Fibroblast of skin of left biceps (primary cell): ENCODE data around the gene FAM161B.
"Not testable (repeated sequence)": the region's sequence is repeated elsewhere in the genome, so short reads cannot be mapped to it uniquely, and the experiment has no call there.

ENCODE experiments used
- DNase-seq, 2 experiments: peaks; one replicate each; pipeline ENCODE4 v3.0.0-alpha.2; 2013; ENCODE audit warnings: low read depth in 2 of 2

The FAM161B gene, protein sequence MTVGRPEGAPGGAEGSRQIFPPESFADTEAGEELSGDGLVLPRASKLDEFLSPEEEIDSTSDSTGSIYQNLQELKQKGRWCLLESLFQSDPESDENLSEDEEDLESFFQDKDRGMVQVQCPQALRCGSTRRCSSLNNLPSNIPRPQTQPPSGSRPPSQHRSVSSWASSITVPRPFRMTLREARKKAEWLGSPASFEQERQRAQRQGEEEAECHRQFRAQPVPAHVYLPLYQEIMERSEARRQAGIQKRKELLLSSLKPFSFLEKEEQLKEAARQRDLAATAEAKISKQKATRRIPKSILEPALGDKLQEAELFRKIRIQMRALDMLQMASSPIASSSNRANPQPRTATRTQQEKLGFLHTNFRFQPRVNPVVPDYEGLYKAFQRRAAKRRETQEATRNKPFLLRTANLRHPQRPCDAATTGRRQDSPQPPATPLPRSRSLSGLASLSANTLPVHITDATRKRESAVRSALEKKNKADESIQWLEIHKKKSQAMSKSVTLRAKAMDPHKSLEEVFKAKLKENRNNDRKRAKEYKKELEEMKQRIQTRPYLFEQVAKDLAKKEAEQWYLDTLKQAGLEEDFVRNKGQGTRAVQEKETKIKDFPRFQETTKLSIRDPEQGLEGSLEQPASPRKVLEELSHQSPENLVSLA

DNA sequence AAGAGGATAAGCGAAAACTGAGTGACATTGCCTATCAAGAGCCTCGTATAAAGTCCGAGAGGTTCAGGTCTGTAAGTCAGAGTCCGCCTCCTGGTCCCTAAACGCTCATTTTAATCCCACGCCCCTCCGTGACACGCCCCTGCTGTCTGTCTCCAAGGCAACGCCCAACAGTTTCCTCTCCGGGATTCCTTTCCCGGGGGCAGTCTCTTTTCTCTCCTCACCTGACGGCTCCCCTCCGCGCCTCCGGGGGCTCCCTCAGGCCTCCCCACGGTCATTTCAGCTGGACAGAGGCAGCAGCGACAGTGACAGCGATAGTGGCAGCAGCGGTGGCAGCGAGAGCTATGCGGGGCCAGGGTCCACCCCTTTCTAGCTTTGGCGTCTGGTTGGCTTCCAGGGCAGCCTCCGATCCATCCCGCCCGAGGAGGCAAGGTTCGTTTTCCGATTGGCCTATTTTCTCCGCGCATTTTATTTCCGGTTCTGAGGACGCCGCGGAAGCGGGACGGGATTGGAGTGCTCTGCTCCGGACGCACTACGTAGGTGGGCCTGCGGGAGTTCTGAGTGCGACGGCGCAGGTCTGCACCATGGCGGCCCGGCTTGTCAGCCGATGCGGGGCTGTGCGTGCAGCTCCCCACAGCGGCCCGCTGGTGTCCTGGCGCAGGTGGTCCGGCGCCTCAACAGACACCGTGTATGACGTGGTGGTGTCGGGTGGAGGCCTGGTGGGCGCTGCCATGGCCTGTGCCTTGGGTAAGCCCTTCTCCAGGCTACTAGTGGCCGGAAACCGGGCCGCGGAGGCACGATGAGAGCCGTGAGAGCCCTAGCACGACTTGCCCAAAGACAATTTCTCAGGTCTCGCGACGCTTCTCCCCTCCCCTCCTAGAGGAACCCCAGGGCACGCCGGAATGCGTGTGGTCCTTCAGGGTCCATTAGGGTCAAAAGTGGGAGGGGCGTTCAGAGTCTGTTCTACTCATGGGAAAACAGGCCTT is at the start of gene FAM161B, which contains the start of gene COQ6:
FAM161B (minus strand) TSS at position 343 of the 983 bp plus-strand sequence; CDS start at position 275, 68 bp downstream.
COQ6 (plus strand) TSS at position 551 of the 983 bp plus-strand sequence; CDS start at position 582, 31 bp downstream.
- DNase-seq, result peak; percentile 83 to 87

DNA sequence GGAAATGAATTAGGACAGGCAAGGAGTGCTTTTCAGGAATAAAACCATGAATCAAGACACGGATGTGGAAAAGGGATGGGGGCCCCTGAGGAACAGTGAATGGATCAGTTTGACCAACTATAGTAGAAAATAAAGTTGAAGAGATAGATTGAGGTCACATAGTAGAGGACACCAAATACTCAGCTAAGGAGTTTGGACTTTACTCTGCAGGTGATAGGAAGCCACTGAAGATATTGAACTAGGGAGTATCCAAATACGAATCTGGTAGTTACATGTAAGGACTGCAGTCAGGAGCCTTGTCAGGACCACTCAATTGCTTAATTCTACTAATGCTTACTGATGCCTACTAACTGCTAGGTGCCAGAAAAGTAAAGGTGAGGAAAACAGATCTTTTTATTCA is 48.8 kb upstream of the FAM161B start:
- no peak for DNase-seq

DNA sequence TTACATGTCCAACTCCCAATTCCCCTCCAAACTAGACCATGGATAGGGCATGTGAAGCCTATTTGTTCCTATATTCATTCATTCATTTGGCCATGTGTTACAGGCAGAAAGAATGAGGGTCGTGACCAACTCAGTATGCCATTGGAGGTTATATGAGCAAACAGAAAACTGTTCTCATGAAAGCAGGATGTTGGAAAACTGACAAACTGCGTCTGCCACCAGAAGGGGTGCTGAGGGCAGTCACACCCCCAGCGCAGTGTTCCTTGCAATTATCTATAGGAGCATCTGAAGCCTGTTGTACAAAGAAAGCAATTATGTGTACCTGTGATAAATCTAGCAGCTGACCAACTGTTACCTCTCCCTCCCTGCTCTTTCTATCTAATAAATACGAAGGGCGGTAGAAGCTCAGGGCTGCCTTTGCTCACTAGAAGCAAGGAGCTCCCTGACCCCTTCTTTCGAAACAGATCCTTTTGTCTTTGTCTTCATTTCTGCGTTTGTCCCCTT is 48.1 kb upstream of the FAM161B start:
- no peak for DNase-seq

DNA sequence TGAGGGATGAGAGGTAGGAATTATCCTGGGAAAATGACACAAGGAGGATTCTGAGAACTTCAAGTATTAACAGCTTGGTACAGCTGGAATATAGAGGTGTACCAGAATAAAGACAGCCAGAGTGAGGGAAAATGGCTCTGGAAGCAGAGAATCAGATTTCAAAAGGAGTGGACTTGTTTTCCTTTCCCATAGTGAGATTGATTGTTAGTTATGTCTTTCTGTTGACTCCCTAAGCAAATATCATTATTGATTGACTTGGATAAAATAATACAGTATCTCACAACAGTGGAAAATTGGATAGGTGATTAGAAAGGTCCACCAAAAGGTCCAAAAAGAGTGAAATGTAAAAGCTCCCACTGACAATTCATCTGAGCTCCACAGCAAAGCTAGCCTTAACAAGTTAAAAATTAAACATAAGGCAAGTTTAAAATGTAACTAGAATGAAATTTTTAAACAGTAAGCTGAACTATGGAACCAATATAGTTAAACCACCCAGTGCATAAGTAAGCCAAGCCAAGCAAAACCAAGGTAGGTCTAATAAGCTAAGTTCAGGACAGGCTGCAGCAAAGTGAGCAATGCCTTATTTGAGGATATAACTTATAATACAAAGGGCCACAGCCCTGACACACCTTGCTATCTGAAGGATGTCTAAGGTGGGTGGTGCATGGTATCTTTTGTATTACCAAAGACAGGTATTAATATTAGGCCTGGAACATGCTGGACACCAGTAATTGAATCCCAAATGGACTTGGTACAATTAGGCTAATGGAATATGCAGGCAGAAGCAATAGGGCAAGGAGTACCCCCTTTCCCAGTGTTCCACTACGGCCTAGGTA is 47.4 kb upstream of the FAM161B start:
- DNase-seq, result no peak

DNA sequence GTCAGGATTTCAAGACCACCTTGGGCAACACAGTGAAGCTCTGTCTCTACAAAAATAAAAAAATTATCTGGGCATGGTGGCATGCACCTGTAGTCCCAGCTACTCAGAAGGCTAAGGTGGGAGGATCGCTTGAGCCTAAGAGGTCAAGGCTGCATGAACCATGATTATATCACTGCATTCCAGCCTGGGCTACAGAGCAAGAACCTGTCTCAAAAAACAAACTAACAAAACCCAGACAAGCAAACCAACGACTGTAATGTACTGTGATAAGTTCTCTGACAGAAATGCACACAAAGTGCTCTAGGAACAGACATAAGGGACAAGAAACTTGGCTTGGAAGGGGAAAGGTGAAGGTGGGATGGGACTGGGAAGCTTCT is 46.8 kb upstream of the FAM161B start:
- no peak for DNase-seq

DNA sequence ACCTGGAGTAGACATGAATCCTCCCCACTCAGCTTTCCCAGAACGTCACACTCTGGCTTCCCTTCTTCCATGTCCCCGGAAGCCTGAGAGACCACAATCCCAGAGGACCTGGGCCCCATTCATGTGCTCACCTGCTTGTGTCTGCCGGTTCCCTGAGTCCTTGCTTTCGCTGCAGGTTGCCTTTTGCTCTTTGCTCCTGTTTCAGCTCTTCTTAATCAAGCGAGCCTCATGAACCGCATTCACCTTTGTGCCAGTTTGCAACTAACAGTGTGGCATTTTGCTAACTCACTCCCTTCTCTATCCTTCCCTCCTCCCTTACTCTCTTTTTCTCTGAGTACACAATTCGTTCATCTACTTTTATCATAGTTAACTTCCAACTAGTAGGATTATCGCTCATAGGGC is 46.1 kb upstream of the FAM161B start:
- no peak for DNase-seq

DNA sequence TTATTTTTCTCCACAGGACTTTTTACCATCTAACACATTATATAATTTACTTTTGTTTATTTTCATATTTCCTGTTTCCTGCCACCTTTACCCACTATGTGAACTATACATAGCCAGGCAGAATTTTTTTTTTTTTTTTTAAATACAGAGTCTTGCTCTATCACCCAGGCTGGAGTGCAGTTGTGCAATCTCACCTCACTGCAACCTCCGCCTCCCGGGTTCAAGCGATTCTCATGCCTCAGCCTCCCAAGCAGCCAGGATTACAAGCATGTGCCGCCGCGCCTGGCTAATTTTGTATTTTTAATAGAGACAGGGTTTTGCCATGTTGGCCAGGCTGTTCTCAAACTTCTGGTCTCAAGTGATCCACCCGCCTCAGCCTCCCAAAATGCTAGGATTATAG is 45.0 kb upstream of the FAM161B start:
- DNase-seq, result not testable (repeated sequence)

DNA sequence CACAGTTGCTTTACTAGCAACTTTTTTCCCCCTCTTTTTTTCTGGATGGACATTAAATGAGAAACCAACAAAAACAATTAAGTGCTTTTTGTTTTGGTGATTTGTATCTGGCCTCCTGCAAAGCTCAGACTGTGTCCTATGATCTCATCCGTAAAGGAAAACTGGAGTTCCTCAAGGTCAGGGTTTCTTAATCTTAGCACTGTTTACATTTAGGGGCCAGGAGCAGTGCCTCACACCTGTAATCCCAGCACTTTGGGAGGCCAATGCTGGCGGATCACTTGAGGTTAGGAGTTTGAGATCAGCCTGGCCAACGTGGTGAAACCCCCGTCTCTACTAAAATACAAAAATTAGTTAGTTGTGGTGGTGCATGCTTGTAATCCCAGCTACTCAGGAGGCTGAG is 41.2 kb upstream of the FAM161B start:
- DNase-seq, result no peak

DNA sequence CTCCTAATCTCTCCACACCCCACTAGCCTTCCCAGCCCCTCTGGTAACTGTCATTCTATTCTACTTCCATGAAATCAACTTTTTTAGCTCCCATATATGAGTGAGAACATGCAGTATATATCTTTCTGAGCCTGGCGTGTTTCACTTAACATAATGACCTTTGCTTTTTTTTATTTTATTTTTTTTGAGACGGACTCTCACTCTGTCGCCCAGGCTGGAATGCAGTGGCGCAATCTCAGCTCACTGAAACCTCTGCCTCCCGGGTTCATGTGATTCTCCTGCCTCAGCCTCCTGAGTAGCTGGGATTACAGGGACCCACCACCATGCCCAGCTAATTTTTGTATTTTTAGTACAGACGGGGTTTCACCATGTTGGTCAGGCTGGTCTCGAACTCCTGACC is 38.8 kb upstream of the FAM161B start:
- DNase-seq, result not testable (repeated sequence)

DNA sequence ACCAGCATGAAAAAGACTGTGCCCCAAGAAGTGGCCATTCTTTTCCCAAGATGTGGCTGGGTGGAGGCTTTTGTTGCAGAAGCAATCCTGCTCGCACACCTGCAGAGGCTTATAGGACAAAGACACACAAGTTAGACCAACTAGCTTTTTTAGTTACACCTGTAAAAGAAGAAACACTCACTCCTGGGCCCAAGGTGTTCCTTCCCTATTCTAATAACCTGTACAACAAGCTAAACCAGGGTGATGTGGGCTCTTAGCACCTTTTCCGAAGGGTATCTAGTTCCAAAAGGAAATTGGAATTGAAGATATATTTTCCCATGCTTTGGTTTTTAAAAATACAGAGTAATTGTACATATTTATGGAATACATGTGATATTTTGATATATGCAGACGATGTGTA is 38.2 kb upstream of the FAM161B start:
- DNase-seq, result no peak

DNA sequence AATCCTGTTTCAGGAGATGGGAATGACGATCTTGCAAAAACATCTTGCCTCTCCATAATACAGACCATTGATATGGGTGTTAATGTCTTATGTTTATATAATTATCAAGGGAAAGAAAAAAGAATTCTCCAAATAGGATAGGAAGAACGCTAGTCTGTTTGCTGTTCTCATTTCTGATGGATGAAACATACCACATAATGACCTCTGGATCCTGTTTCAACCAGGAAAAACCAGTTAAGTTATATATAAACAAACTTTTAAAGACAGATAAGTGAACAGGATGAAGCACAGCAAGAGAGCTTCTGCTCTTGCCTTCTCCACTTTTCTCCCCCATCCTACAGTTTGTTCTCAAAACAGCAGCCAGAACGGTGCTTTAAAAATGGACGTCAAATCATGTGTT is 28.0 kb upstream of the FAM161B start:
- no peak for DNase-seq

DNA sequence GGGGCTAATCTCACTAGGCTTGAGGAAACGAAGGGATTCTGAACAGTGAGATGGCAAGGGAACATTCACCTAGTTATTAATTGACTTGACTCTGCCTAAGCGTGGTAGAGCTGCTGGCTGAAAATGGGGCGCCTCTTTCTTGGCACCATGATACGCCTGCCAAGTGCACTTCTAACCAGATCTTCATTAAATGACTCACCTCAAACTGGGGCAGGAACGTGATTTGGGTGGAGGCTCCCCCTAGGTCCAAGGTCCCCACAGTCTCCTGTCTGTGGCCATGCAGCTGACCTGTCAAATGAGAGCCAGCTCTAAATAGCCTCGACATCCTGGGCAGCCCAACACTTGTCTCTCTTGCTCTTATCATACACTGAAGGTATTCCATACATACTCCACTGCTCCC is 26.2 kb upstream of the FAM161B start:
- DNase-seq, result no peak

DNA sequence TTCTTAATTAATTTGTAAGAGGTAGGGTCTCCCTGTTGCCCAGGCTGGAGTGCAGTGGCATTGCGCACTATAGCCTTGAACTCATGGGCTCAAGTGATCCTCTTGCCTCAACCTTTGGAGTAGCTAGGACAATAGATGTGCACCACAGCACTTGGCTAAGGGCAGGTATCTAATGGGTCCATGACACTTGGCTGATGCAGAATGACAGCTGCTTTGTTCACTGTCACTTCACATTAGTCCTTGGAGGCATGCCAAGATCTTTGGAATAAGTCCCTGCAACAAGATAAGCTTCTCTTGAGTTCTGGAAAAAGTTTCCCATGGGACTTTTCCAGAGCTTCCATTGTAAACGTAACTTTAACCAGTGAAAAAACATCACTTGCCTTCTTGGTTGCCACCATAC is 23.6 kb upstream of the FAM161B start:
- no peak for DNase-seq

DNA sequence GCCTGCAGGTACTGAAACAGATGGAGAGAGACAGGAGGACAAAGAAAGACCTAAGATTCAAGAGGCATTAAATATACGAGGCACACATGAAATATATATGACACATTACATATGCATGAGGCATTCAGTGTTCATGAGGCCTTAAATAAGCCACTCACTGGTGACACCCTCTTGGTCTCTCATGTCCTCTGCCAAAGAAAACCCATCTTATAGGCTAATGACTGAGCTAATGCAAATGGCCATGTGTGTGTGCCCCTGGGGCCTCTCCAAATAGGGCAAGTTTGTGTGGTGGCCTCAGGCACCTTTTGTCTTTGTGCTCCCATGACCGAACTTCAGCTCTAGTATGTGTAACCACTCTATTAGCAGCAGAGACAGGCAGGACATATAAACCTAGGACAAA is 19.0 kb upstream of the FAM161B start:
- no peak for DNase-seq

DNA sequence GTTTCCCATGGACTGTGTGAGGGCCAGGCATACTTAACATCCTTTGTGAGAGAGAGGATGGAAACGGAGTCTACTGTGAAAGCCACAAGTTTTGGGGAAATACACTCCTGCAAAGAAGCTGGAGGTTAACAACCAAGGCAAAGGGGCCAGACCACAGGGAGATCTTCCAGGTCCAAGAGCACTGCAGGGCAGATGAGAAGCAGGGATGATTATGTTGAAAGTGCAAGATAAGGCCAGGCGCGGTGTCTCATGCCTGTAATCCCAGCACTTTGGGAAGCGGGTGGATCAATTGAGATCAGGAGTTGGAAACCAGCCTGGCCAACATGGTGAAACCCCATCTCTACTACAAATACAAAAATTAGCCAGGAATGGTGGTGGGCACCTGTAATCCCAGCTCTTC is 15.3 kb upstream of the FAM161B start:
- DNase-seq, result no peak

DNA sequence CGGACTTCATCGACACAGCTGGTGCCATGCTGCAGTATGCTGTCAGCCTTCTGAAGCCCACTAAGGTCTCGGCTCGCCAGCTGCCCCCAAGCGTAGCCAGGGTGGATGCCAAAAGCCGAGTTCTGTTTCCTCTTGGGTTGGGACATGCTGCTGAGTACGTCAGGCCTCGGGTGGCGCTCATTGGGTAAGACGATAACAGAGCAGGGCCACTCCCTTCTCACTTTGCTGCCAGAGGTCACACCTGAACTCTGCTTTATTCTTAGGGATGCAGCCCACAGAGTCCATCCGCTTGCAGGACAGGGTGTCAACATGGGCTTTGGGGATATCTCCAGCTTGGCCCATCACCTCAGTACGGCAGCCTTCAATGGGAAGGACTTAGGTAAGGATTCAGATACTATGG is 11.3 kb upstream of the FAM161B start:
- no peak for DNase-seq

DNA sequence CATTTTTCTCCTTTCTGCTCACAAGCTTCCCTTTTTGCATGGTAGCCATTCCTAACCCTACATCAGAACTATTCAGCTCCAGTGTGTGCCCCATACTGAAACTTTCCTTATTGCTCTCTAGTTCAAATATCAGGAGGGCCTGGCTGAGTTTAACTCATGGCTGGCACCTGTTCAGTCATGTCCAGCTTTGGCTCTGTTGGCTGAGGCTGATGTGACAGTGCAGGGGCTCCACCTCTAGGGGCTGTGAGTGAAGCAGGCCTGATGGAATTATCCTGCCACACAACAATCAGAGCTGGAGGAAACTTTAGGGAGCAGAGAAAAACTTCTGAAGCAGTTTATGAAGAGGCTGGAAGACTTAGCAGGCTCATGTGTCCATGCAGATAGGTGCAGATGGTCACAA is 8.7 kb upstream of the FAM161B start:
- DNase-seq, result no peak

DNA sequence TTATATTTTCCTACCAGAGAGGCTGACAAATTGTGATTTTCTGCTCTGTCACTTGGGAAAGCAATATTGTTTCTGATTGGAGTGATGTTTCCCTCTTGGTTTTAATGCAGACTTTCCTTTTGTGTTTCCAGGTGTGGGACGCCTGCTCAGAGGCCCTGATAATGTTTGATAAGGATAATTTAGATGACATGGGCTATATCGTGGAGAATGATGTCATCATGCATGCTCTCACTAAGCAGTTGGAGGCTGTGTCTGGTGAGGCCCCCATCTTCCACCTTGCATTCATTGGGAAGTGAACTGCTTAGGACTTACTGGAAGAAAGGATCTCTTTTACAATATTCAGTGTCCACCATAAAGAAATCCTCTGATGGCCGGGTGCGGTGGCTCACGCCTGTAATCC is 5.8 kb upstream of the FAM161B start:
- no peak for DNase-seq

DNA sequence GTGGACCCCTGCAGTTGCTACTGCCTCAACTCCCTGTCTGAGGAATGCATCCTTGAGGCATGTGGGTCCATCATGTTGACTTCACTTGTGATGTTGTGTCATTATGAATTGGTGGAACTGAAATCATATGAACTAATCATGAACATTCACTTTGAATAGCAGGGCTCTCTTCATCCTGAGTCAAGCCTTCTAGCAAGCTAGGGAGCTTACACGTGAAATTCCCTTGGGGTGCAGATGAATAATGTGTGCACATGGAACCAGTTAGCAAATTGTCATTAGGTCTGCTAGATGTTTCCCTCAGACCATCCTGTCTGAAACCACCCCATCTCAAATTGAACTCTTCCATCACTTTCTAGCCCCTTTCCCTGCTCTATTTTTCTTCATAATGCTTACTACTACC is 3.8 kb upstream of the FAM161B start:
- DNase-seq, result no peak

DNA sequence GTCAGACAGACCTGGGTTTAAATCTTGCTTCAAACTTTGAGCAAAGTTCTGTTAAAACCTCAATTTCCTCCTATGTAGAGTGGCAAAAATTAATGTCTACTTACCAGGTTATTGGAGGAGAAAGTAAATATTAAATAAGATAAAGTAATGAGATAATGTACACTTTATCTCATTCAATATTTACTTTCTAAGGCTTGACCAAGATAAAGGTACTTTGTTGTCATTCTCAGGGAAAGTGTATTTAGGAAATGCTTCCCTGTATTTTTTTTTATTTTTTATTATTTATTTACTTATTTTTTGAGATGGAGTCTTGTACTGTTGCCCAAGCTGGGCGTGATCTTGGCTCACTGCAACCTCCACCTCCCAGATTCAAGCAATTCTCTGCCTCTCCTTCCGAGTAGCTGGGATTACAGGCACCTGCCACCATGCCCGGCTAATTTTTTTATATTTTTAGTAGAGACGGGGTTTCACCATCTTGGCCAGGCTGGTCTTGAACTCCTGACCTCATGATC is 4.7 kb downstream of the FAM161B start:
- DNase-seq, result no peak
